H9 (cell line): ENCODE measurements around the gene RPRD1A. TPM values are rescaled to one million over a fixed set of nuclear protein-coding genes. Genes with fewer than 3 reads are reported as not detected.

Source experiments
- DNase-seq: peaks from one replicate; pipeline ENCODE4 v3.0.0-alpha.2; 2017
- H2AFZ ChIP-seq: one replicate; pipeline ENCODE4 v1.6.1; 2013; ENCODE audit warnings: mild to moderate bottlenecking, low read length, control low read depth, moderate library complexity
- H2AK5ac ChIP-seq: 2 replicates; pipeline ENCODE4 v1.6.1; 2013; ENCODE audit warnings: low read length, control low read depth, mixed read lengths; ENCODE audit not compliant: insufficient read length
- H2BK120ac ChIP-seq: one replicate; pipeline ENCODE4 v1.6.1; 2013; ENCODE audit warnings: low read depth, mild to moderate bottlenecking, low read length, control low read depth, inconsistent platforms; ENCODE audit not compliant: poor library complexity, severe bottlenecking
- H2BK12ac ChIP-seq: 2 replicates; pipeline ENCODE4 v1.6.1; 2013; ENCODE audit warnings: low read length, control low read depth, mixed read lengths, low read depth; ENCODE audit not compliant: insufficient read length
- H2BK15ac ChIP-seq: 2 replicates; pipeline ENCODE4 v1.6.1; 2013; ENCODE audit warnings: low read depth, low read length, control low read depth
- H2BK20ac ChIP-seq: one replicate; pipeline ENCODE4 v1.6.1; 2013; ENCODE audit warnings: low read depth, mild to moderate bottlenecking, low read length, control low read depth, inconsistent platforms; ENCODE audit not compliant: poor library complexity, severe bottlenecking
- H2BK5ac ChIP-seq: 2 replicates; pipeline ENCODE4 v1.6.1; 2013; ENCODE audit warnings: low read length, control low read depth, mixed read lengths; ENCODE audit not compliant: insufficient read length
- H3K14ac ChIP-seq: 2 replicates; pipeline ENCODE4 v1.6.1; 2013; ENCODE audit warnings: low read length, control low read depth; ENCODE audit not compliant: insufficient read depth
- H3K18ac ChIP-seq: 2 replicates; pipeline ENCODE4 v1.6.1; 2013; ENCODE audit warnings: low read depth, mild to moderate bottlenecking, mixed read lengths, low read length, control low read depth; ENCODE audit not compliant: insufficient read length
- H3K23ac ChIP-seq: 2 replicates; pipeline ENCODE4 v1.6.1; 2013; ENCODE audit warnings: low read length, control low read depth, mixed read lengths, low read depth; ENCODE audit not compliant: insufficient read length
- H3K23me2 ChIP-seq: 2 replicates; pipeline ENCODE4 v1.6.1; 2013; ENCODE audit warnings: low read depth, mild to moderate bottlenecking, mixed read lengths, low read length, control low read depth; ENCODE audit not compliant: insufficient read length, poor library complexity, severe bottlenecking
- H3K27ac ChIP-seq: 2 replicates; pipeline ENCODE4 v1.5.1; 2013; ENCODE audit warnings: low read length, control low read depth, mixed read lengths, low read depth; ENCODE audit not compliant: insufficient read length
- H3K27me3 ChIP-seq: 2 replicates; pipeline ENCODE4 v1.6.1; 2013; ENCODE audit warnings: low read length, control low read depth, inconsistent platforms; ENCODE audit not compliant: insufficient read depth
- H3K4ac ChIP-seq: 2 replicates; pipeline ENCODE4 v1.6.1; 2013; ENCODE audit warnings: low read depth, mild to moderate bottlenecking, control low read depth, inconsistent platforms, low read length, moderate library complexity
- H3K4me1 ChIP-seq: 2 replicates; pipeline ENCODE4 v1.6.1; 2013; ENCODE audit warnings: low read length, control low read depth, inconsistent platforms; ENCODE audit not compliant: insufficient read depth
- H3K4me2 ChIP-seq: 2 replicates; pipeline ENCODE4 v1.6.1; 2013; ENCODE audit warnings: low read length, control low read depth, mixed read lengths; ENCODE audit not compliant: insufficient read length, insufficient read depth
- H3K56ac ChIP-seq: 2 replicates; pipeline ENCODE4 v1.6.1; 2013; ENCODE audit warnings: low read depth, mild to moderate bottlenecking, mixed read lengths, low read length, control low read depth; ENCODE audit not compliant: insufficient read length
- H3K79me1 ChIP-seq: 2 replicates; pipeline ENCODE4 v1.6.1; 2013; ENCODE audit warnings: low read depth, mild to moderate bottlenecking, moderate library complexity, low read length, control low read depth, inconsistent platforms; ENCODE audit not compliant: insufficient read depth, poor library complexity, severe bottlenecking
- H3K79me2 ChIP-seq: 2 replicates; pipeline ENCODE4 v1.6.1; 2013; ENCODE audit warnings: low read length, control low read depth, inconsistent platforms; ENCODE audit not compliant: insufficient read depth
- H3K9ac ChIP-seq: 2 replicates; pipeline ENCODE4 v1.6.1; 2013; ENCODE audit warnings: low read length, control low read depth, mixed read lengths; ENCODE audit not compliant: insufficient read length; ENCODE audit errors: extremely low read depth
- H3K9me3 ChIP-seq: one replicate; pipeline ENCODE4 v1.6.1; 2013; ENCODE audit warnings: low read depth, low read length, inconsistent platforms; ENCODE audit not compliant: control insufficient read depth
- H3T11ph ChIP-seq: one replicate; pipeline ENCODE4 v1.6.1; 2013; ENCODE audit warnings: mild to moderate bottlenecking, low read length, control low read depth, inconsistent platforms
- H4K20me1 ChIP-seq: one replicate; pipeline ENCODE4 v1.6.1; 2013; ENCODE audit not compliant: control insufficient read depth, insufficient read length, insufficient read depth
- H4K5ac ChIP-seq: 2 replicates; pipeline ENCODE4 v1.6.1; 2013; ENCODE audit warnings: low read depth, mild to moderate bottlenecking, mixed read lengths, low read length, control low read depth; ENCODE audit not compliant: insufficient read length
- H4K8ac ChIP-seq: replicated peaks from 2 replicates; pipeline ENCODE4 v1.6.1; 2013; ENCODE audit warnings: low read length, control low read depth, mixed read lengths, low read depth; ENCODE audit not compliant: insufficient read length
- H4K91ac ChIP-seq: 2 replicates; pipeline ENCODE4 v1.6.1; 2013; ENCODE audit warnings: low read depth, mild to moderate bottlenecking, moderate library complexity, mixed read lengths, low read length, control low read depth; ENCODE audit not compliant: insufficient read length
- H3K27ac Mint-ChIP-seq, 3 experiments: 2 replicates in 2 of 3; 3 replicates in 1 of 3; pipeline ENCODE4 v1.8.0; 2020 to 2021; ENCODE audit warnings: mixed read lengths in 3 of 3, mild to moderate bottlenecking in 1 of 3, moderate library complexity in 1 of 3
- H3K27me3 Mint-ChIP-seq: 2 replicates; pipeline ENCODE4 v1.8.0; 2021; ENCODE audit warnings: low read depth, mild to moderate bottlenecking, moderate library complexity, mixed read lengths
- H3K36me3 Mint-ChIP-seq, 3 experiments: 2 replicates in 2 of 3; 3 replicates in 1 of 3; pipeline ENCODE4 v1.8.0; 2020 to 2021; ENCODE audit warnings: low read depth in 3 of 3, mixed read lengths in 3 of 3; ENCODE audit not compliant: insufficient read depth in 1 of 3
- H3K4me1 Mint-ChIP-seq, 2 experiments: 2 replicates each; pipeline ENCODE4 v1.8.0; 2020; ENCODE audit warnings: mixed read lengths in 2 of 2
- H3K4me3 Mint-ChIP-seq, 2 experiments: 2 replicates in 1 of 2; 3 replicates in 1 of 2; pipeline ENCODE4 v1.8.0; 2020 to 2021; ENCODE audit warnings: mild to moderate bottlenecking in 2 of 2, mixed read lengths in 2 of 2, moderate library complexity in 1 of 2
- H3K9me3 Mint-ChIP-seq, 2 experiments: 2 replicates in 1 of 2; 3 replicates in 1 of 2; pipeline ENCODE4 v1.8.0; 2020; ENCODE audit warnings: mild to moderate bottlenecking in 2 of 2, mixed read lengths in 2 of 2, moderate library complexity in 1 of 2
- WGBS: extraction: QIAGEN DNeasy Blood & Tissue Kit; methylation state at CpG from one replicate; pipeline ENCODE4 v1.1.7; 2013; ENCODE audit warnings: missing lambda C conversion rate, low lambda C conversion rate, mixed read lengths; ENCODE audit not compliant: insufficient read length; ENCODE audit errors: extremely low coverage; 5-methylcytosine and 5-hydroxymethylcytosine counted together
- total RNA-seq: library from RNA; stranded (reverse); gene quantifications from 2 replicates; pipeline ENCODE4 v1.2.1, GENCODE V29; 2021
- TF ChIP-seq, protein P1 (sequence below): fragments of 200-600 bp; sonication (generic); conservative IDR thresholded peaks from 3 replicates; pipeline ENCODE4 v1.8.0; 2021; ENCODE audit warnings: antibody characterized with exemption, mild to moderate bottlenecking

RPRD1A gene
- total RNA-seq, 1 experiment from 2014 or later = 107 TPM

DNA sequence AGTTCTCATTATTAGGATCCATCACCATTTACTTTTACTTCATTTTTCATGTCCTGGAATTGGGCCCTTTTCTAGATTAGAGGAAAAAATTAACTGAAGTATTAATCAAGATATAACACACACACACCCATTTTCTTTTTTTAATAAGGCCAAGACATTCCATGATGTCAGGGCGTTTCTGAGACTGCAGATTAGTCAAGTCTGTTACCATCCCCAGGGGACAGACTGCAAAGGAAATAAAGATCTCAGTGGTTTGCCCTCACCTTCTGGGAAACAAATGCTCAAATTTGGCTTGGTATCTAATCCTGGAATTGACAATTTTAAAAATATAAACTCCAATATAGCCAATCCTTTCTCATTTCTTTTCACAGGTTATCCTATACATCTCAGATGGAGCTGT, 67.4 kb downstream of the RPRD1A start:
- Histone ChIP-seq H3K4me1 (no peaks in the 10 kb centered on the region), H2AK5ac (no peak overlapping the region), H3K23me2 (no peaks in the 10 kb centered on the region), H3K18ac (no peak overlapping the region), H3K14ac (no peak overlapping the region), H2BK120ac (no peak overlapping the region), H3K9ac (no peak overlapping the region), H2BK5ac (no peak overlapping the region), H4K20me1 (no peaks in the 10 kb centered on the region), H4K8ac (no peak overlapping the region), H2BK15ac (no peak overlapping the region), H3K27me3 (no peaks in the 10 kb centered on the region), H3K23ac (no peak overlapping the region), H2AFZ (no peak overlapping the region), H3K79me1 (no peaks in the 10 kb centered on the region), H3K4ac (no peak overlapping the region), H4K91ac (no peak overlapping the region), H3K56ac (no peak overlapping the region), H2BK12ac (no peak overlapping the region), H3K4me2 (no peak overlapping the region), H4K5ac (no peak overlapping the region), H3K79me2 (no peaks in the 10 kb centered on the region), H3T11ph (no peak overlapping the region), H3K27ac (no peak overlapping the region), H2BK20ac (no peak overlapping the region), H3K9me3 (no peaks in the 10 kb centered on the region)
- H3K4me1 Mint-ChIP-seq = no peaks in the 10 kb centered on the region
- H3K36me3 Mint-ChIP-seq = 0 out of 7 replicates have a peak, but pooled peaks cover 0 to 2% (median 0%) of the 10 kb centered on the region in 3 experiments
- H3K27me3 Mint-ChIP-seq = no peaks in the 10 kb centered on the region
- no peaks in the 10 kb centered on the region for H3K9me3 Mint-ChIP-seq
- DNase-seq = no peak
- H3K27ac Mint-ChIP-seq = no peak overlapping the region
- no CpG with 5 or more reads among the region's 1 CpG for WGBS
- TF ChIP-seq, protein P1, sequence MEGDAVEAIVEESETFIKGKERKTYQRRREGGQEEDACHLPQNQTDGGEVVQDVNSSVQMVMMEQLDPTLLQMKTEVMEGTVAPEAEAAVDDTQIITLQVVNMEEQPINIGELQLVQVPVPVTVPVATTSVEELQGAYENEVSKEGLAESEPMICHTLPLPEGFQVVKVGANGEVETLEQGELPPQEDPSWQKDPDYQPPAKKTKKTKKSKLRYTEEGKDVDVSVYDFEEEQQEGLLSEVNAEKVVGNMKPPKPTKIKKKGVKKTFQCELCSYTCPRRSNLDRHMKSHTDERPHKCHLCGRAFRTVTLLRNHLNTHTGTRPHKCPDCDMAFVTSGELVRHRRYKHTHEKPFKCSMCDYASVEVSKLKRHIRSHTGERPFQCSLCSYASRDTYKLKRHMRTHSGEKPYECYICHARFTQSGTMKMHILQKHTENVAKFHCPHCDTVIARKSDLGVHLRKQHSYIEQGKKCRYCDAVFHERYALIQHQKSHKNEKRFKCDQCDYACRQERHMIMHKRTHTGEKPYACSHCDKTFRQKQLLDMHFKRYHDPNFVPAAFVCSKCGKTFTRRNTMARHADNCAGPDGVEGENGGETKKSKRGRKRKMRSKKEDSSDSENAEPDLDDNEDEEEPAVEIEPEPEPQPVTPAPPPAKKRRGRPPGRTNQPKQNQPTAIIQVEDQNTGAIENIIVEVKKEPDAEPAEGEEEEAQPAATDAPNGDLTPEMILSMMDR = no peak
- no peak overlapping the region for H3K4me3 Mint-ChIP-seq
